Activated naive CD4-positive, alpha-beta T cell (primary cell): ENCODE measurements around the gene GYPB.
"Not testable (repeated sequence)": the region's sequence is repeated elsewhere in the genome, so short reads cannot be mapped to it uniquely, and the experiment has no call there.

Experiments
- DNase-seq, 4 experiments: peaks; one replicate each; lab custom pipeline; 2025; lab: John Stamatoyannopoulos, UW

Gene GYPB

DNA sequence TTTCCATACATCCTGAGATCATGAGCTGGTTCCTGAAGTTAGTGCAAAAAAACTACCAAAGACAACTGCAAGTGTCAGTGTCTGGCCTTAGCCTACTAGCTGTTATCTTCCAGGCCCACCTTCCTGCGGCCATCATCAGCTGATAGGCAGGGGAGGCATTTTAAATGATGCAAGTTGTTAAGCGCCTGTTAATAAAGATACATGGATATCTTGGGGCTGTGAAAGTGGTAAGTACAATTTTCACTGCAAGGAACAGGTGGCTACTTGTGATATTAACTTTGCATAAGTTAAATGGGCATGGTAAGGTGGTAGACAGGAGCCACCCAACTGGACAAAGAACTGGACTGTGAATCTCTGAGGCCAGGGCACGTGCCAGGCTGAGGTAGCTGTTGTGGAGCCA, at the start of gene GYPB:
TSS of gene GYPB (minus strand) at position 104 of the 400 bp plus-strand sequence. CDS start at position 11, 93 bp downstream.
- not testable (repeated sequence) for DNase-seq

DNA sequence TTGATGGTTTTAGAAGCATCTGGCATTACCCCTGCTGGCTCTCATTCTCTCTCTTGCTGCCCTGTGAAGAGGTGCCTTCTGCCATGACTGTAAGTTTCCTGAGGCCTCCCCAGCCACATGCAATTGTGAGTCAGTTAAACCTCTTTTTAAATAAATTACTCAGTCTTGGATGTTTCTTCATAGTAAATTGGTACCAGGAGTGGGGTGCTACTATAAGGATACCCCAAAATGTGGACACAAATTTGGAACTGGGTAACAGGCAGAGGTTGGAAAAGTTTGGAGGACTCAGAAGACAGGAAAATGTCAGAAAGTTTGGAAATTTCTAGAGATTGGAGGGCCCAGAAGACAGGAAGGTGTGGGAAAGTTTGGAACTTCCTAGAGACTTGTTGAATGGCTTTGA, 42.4 kb upstream of the GYPB start:
- not testable (repeated sequence) for DNase-seq

DNA sequence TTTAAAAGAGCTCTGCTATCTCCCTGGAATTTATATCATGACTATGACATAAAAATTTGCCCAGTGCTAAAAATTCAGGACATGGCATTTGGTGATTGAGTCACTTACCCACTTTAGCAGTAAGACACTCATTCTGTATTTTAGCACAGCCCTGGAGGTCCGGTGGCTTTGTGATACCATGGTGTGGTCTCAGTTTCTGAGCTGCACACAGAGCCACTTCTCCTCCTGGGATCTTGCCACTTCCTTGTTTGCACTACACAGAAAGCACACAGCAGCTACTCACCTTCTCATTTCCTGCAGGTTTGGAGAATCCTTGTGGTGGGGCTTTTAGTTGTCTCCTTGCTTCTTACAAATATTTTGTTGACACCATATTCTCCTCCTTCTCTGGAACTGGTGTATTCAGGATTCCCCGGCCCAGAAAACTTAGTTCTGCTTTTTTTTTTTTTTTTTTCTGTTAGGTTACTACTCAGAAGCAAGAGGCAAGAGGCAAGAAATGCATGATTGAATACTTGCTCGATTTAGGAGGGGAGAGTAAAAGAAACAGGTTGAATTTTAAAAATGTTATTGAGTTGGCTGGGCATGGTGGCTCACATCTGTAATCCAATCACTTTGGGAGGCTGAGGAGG, 41.2 kb upstream of the GYPB start:
- not testable (repeated sequence) for DNase-seq

DNA sequence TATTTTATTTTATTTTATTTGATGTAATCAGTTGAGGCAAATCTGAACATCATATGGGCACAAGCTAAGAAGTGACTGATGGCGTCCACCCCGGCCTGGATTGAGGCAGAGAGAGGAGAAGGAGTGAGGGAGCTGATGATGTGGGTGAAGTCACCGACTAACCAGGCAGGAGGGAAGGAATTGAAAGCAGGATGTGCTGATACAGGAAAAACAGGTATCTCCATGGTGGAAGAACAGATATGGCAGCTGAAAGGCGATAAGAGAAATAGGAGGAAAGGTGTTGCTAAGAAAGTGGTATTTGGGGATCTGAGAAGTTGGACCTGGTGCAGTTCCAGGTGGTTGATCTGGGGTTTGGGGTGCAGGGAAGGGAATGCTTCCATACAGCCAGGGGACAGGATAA, 37.6 kb upstream of the GYPB start:
- DNase-seq: no peak

- not testable (repeated sequence) for DNase-seq
These were observed 36.2 kb upstream of the GYPB start for GRCh38 chr4:144055336-144055735.

- DNase-seq: not testable (repeated sequence)
These were observed 32.3 kb upstream of the GYPB start for GRCh38 chr4:144051494-144051893.

DNA sequence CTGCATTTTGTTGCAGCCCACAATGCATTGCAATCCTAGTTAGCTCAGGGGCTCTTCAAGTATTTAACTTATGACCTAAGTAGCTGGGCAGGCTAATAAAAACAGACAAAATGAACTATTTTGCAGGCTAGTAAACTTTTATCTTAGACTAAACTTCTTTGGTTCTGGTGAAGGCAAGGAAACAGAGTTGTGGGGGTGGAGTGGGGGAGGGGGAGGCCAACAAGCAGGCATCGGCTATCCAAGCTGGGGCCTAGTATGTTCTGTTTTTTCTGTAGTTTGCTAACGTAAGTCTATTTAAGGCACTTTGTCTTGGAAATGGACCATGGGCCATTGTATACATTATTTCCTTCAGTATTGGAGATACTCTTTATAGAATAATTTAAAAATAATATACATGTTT, 31.5 kb upstream of the GYPB start:
- DNase-seq: not testable (repeated sequence)

GRCh38 chr4:144049495-144050424, 30.6 kb upstream of the GYPB start:
- not testable (repeated sequence) for DNase-seq

GRCh38 chr4:144044936-144045335, 25.8 kb upstream of the GYPB start:
- DNase-seq: not testable (repeated sequence)

- DNase-seq: not testable (repeated sequence)
These were observed 13.4 kb upstream of the GYPB start for GRCh38 chr4:144032580-144032979.

- not testable (repeated sequence) for DNase-seq
These were observed 12.7 kb upstream of the GYPB start for GRCh38 chr4:144031875-144032274.

- not testable (repeated sequence) for DNase-seq
These were observed 12.2 kb upstream of the GYPB start for GRCh38 chr4:144031369-144031768.

DNA sequence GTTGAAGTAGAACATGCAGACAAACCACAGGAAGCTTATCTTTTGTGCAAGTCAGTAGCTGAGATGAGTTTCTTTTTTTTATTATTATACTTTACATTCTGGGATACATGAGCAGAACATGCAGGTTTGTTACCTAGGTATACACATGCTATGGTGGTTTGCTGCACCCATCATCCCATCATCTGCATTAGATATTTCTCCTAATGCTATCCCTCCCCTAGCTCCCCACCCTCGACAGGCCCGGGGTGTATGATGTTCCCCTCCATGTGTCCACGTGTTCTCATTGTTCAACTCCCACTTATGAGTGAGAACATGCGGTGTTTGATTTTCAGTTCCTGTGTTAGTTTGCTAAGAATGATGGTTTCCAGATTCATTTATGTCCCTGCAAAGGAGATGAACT, 11.5 kb upstream of the GYPB start:
- not testable (repeated sequence) for DNase-seq

DNA sequence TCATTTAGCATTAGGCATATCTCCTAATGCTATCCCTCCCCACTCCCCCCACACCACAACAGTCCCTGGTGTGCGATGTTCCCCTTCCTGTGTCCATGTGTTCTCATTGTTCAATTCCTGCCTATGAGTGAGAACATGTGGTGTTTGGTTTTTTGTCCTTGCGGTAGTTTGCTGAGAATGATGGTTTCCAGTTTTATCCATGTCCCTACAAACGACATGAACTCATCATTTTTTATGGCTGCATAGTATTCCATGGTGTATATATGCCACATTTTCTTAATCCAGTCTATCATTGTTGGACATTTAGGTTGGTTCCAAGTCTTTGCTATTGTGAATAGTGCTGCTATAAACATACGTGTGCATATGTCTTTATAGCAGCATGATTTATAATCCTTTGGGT, 7.5 kb upstream of the GYPB start:
- DNase-seq: not testable (repeated sequence)

DNA sequence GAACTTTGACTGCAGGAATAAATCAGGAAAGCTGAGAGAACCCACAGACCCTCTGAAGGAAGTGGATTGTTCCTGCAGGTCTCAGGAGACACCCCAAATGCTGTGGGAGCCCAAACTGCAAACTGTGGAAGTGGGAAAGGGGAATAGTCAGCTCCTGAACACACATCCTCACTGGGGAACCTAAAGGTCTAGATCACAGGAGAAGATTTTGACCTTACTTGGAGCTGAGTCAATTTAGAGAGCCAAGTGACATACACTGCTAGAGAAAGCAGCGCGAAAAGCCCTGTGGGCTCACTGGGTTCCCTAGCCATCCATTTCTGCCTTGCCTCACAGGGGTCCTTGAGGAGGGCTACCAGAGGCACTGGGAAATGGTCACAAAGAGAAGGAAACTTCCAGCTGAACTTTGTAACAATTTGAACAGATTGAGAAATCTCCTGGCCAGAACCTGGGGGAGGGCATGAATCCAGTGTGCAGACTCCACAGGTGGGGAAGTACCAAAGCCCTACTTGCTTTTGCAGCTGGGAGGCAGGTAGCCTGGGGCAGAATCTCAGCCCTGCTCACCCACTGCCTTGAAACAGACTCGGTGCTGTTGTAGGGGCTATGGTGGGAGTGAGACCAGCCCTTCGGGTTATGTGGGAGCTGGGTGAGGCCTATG, 5.3 kb upstream of the GYPB start:
- not testable (repeated sequence) for DNase-seq

DNA sequence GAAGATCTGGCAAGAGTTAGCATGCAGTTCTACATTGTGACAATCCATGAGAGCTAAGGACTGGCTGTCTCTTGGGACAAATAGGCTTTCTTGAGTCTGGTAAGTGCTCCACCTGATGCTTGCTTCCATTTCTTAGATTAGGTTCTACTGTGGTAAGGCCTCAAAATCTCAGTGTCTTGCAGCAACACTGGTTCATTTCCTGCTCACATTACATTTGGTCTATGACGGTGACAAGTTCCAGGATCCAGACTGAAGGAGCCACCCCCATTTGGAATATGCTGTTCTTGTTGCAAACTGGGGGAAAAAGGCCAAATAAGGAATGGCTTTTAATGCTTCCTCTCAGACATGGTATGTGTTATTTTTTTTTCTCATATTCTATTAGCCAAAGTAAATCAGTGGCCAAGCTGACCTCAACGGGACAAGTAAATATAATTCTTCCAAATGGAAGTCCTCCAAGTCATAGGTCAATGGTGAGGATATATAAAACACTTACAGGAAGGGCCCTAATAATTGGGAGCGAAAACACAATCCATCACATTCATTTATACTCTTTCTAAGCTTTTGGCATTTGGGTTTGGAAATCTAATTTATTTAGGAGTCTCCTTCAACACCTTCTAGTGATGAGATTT, 3.7 kb upstream of the GYPB start:
- DNase-seq: not testable (repeated sequence)

DNA sequence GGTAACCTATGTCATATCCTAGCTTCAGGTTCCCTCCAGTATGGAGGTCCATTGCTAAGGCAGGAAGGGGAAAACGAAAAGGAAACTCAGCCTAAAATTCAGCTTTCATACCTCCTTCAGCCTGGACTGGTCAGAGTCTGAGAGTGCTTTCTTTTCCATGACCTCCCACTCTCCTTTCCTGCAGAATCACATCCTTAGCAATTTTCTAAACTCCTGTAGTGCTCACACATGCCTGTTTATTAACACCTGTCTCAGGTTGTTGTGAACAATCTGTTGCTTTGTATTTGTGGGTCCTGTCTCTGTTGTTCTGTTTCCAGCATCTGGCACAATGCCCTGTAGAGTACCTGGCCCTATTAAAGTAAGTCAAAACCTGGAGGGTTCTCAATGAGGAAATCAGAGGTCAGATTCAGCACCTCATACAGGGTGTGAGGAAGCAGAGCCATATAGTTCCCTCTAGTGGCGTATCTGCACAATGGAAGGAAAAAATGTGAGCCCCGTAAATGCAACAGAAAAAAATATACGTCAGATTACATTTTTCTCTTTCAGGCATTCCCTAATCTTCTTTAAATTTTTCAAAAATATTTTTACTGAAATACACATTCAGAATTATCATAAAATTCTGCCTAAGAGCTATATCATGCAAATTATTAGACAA, 2.3 kb upstream of the GYPB start:
- not testable (repeated sequence) for DNase-seq

GRCh38 chr4:144018223-144019000, 768 bp downstream of the GYPB start:
- not testable (repeated sequence) for DNase-seq

GRCh38 chr4:144017271-144017670, 1.9 kb downstream of the GYPB start:
- not testable (repeated sequence) for DNase-seq

GRCh38 chr4:144016057-144016605, 3.0 kb downstream of the GYPB start:
- not testable (repeated sequence) for DNase-seq
